Endothelial cell of umbilical vein (primary cell): Measurements from ENCODE around the gene CACNA1F. TPM values are rescaled to one million over a fixed set of nuclear protein-coding genes. Genes with fewer than 3 reads are reported as not detected.

Experiments used
- BruUV-seq: library from RNA; stranded (reverse); fragments of 400-500 nt; replicated peaks from 2 replicates; lab custom pipeline; 2021; lab: Mats Ljungman, UMichigan
- CTCF ChIA-PET: fragments of 300-600, 350-600 bp; sonication (Branson Sonifier 250); formaldehyde crosslinking; loops from one replicate; lab custom pipeline; 2021; ENCODE audit warnings: antibody characterized with exemption, inconsistent platforms; lab: Charles Lee
- POLR2A ChIA-PET: fragments of 300-600, 350-600 bp; sonication (Branson Sonifier 250); formaldehyde crosslinking; loops from one replicate; lab custom pipeline; 2021; ENCODE audit warnings: antibody characterized with exemption, inconsistent platforms; lab: Charles Lee
- DNase-seq: peaks from one replicate; pipeline ENCODE4 v3.0.0-alpha.2; 2011; ENCODE audit warnings: low read depth, low spot score
- FAIRE-seq: peaks from 2 replicates; lab custom pipeline; 2011; peaks lifted over from hg19 to GRCh38; lab: Jason Lieb, UNC
- H2AFZ ChIP-seq: 2 replicates; pipeline ENCODE4 v1.6.0; 2012; ENCODE audit warnings: low read depth, low read length, control low read depth, inconsistent platforms
- H3K27ac ChIP-seq: 2 replicates; pipeline ENCODE4 v1.5.1; 2011; ENCODE audit warnings: low read depth, mild to moderate bottlenecking, control low read depth, low read length, moderate library complexity; ENCODE audit not compliant: insufficient read depth
- H3K27me3 ChIP-seq, 2 experiments: 2 replicates each; pipeline versions ENCODE4 v1.6.0 to v1.6.1; 2011; ENCODE audit warnings: low read length in 2 of 2, mixed read lengths in 1 of 2; ENCODE audit not compliant: control insufficient read depth in 2 of 2, insufficient read depth in 2 of 2
- H3K36me3 ChIP-seq, 2 experiments: 2 replicates in 1 of 2; 3 replicates in 1 of 2; pipeline ENCODE4 v1.5.1; 2011; ENCODE audit warnings: low read length in 2 of 2, mild to moderate bottlenecking in 1 of 2, moderate library complexity in 1 of 2; ENCODE audit not compliant: control insufficient read depth in 2 of 2, insufficient read depth in 2 of 2; ENCODE audit errors: extremely low read depth in 1 of 2
- H3K4me1 ChIP-seq: 3 replicates; pipeline ENCODE4 v1.5.1; 2011; ENCODE audit warnings: mild to moderate bottlenecking, low read length; ENCODE audit not compliant: control insufficient read depth, insufficient read depth; ENCODE audit errors: extremely low read depth
- H3K4me2 ChIP-seq: 2 replicates; pipeline ENCODE4 v1.6.1; 2011; ENCODE audit warnings: low read length, control low read depth, mixed read lengths; ENCODE audit not compliant: insufficient read depth
- H3K4me3 ChIP-seq, 3 experiments: fragments of 200-600 bp in 1 of 3; sonication (generic), shearing (Covaris generic) in 1 of 3; replicated peaks in 1 of 3; 2 replicates each; pipeline ENCODE4 v1.5.1; 2011 to 2016; ENCODE audit warnings: control low read depth in 3 of 3, low read length in 3 of 3, mild to moderate bottlenecking in 2 of 3, inconsistent platforms in 1 of 3, low read depth in 1 of 3, moderate library complexity in 1 of 3; ENCODE audit not compliant: insufficient read depth in 1 of 3
- H3K79me2 ChIP-seq: 2 replicates; pipeline ENCODE4 v1.6.0; 2012; ENCODE audit warnings: low read length, inconsistent platforms; ENCODE audit not compliant: control insufficient read depth, insufficient read depth
- H3K9ac ChIP-seq: replicated peaks from 2 replicates; pipeline ENCODE3; 2011; ENCODE audit warnings: low read length, control low read depth; ENCODE audit not compliant: insufficient read depth; ENCODE audit errors: extremely low read depth
- H3K9me1 ChIP-seq: replicated peaks from 3 replicates; pipeline ENCODE4 v1.6.0; 2011; ENCODE audit warnings: mild to moderate bottlenecking, low read length; ENCODE audit not compliant: control insufficient read depth, insufficient read depth; ENCODE audit errors: extremely low read depth
- H3K9me3 ChIP-seq: replicated peaks from 2 replicates; pipeline ENCODE4 v1.5.1; 2012; ENCODE audit warnings: low read length, inconsistent platforms; ENCODE audit not compliant: control insufficient read depth, insufficient read depth
- H4K20me1 ChIP-seq: replicated peaks from 2 replicates; pipeline ENCODE3; 2011; ENCODE audit warnings: mild to moderate bottlenecking, low read length; ENCODE audit not compliant: control insufficient read depth, insufficient read depth; ENCODE audit errors: extremely low read depth
- EZH2 ChIP-seq: IDR thresholded peaks from 2 replicates; pipeline ENCODE4 v1.6.1; 2012; ENCODE audit warnings: borderline replicate concordance, low read depth, mild to moderate bottlenecking, moderate library complexity, low read length, inconsistent platforms; ENCODE audit not compliant: severe bottlenecking
- FOS ChIP-seq: IDR thresholded peaks from 2 replicates; pipeline ENCODE4 v1.6.1; 2011; ENCODE audit warnings: mild to moderate bottlenecking, low read length, moderate library complexity, borderline replicate concordance; ENCODE audit not compliant: insufficient read depth
- GATA2 ChIP-seq: IDR thresholded peaks from 2 replicates; pipeline ENCODE4 v1.7.0; 2011; ENCODE audit warnings: low read depth, mild to moderate bottlenecking, moderate library complexity, mixed read lengths, low read length; ENCODE audit not compliant: insufficient read length, insufficient read depth
- JUN ChIP-seq: IDR thresholded peaks from 2 replicates; pipeline ENCODE4 v1.6.1; 2011; ENCODE audit warnings: borderline replicate concordance, low read depth; ENCODE audit not compliant: insufficient read length, insufficient read depth
- MYC ChIP-seq: IDR thresholded peaks from one replicate; pipeline ENCODE4 v1.6.1; 2011; ENCODE audit warnings: mild to moderate bottlenecking, low read depth, low read length
- POLR2A ChIP-seq: IDR thresholded peaks from 2 replicates; pipeline ENCODE4 v1.6.1; 2012; ENCODE audit warnings: low read depth, mild to moderate bottlenecking, control low read depth, low read length
- POLR2AphosphoS5 ChIP-seq: IDR thresholded peaks from 2 replicates; pipeline ENCODE4 v1.6.1; 2012; ENCODE audit warnings: low read depth, mild to moderate bottlenecking, control low read depth, low read length, moderate library complexity; ENCODE audit not compliant: insufficient read depth
- dilution Hi-C: fragments of 300-500 bp; cut with MboI; formaldehyde crosslinking; loops from one replicate; pipeline ENCODE4 v1.15.0; 2019; ENCODE audit warnings: low sequenced_read_pairs; ENCODE audit not compliant: extremely low pct_ligation_motif_present
- intact Hi-C: fragments of 100-400 bp; cut with micrococcal nuclease; formaldehyde crosslinking; loops from one replicate; pipeline ENCODE4 v1.10.0; 2022
- polyA plus RNA-seq, 4 experiments: library from polyadenylated mRNA; depleted of rRNA in 3 of 4; stranded (reverse) in 3 of 4; unstranded in 1 of 4; fragments of >200 nt; gene quantifications; 2 replicates each; pipeline versions ENCODE4 v1.2.1 to v1.2.3, GENCODE V29; 2011 to 2012; ENCODE audit warnings: missing spikeins in 1 of 4
- total RNA-seq: library from RNA; stranded (reverse); gene quantifications from 2 replicates; pipeline ENCODE4 v1.2.3, GENCODE V29; 2021
- TF ChIP-seq, protein P1 (sequence below), 2 donors: IDR thresholded peaks; 1 replicate in 1 of 2; 2 replicates in 1 of 2; pipeline ENCODE4 v1.5.1; 2011; ENCODE audit warnings: low read length in 2 of 2, mild to moderate bottlenecking in 2 of 2, moderate library complexity in 2 of 2, control low read depth in 1 of 2, inconsistent platforms in 1 of 2, low read depth in 1 of 2; ENCODE audit not compliant: insufficient read depth in 1 of 2; ENCODE audit errors: extremely low read depth in 1 of 2
- TF ChIP-seq, protein P2 (sequence below): IDR thresholded peaks from 2 replicates; pipeline ENCODE4 v1.6.1; 2011; ENCODE audit not compliant: insufficient read depth, insufficient read length

CACNA1F gene
- total and polyA plus RNA-seq, 2 donors (not counting 3 experiments of a cell fraction or from before 2014, with no cell fraction given): not detected

DNA sequence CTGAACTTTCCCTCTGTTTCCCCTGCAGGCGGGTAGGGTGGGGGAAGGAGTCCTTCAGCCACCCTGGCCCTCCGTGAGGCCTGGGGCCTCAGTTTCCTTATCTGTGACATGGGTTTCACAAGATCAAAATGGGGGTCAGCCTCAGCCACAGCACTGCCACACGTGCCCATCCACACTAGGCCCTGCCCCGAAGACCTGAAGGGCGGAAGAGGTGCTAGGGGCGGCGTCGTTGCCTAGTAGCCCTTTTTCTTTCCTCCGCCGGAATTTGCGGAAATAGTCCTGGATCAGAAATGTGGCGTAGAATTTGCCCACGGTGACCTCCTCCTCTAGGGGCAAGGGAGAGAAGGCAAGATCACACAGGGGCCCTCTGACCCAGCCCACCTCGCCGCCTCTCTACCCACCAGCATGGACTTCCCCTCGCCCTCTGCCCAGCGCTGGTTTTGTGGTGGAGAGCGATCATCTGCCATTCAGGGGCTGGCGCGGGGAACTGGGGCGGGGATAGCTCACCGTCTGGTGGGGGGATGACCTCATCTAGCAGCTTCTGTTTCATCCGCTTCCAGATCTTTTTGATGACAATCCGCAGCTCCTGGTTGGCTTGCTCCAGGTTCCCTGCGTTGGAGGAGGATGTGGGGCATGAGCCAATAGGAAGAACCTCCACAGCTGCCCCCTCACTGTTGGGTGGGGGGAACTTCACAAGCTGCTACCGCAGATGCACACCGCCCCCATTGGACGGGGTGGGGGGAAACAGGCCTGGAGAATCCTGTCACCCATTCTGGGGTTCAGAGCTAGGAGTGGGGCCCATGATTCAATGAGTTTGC is 23.5 kb downstream of the CACNA1F start:
- Histone ChIP-seq H3K4me3 (no peak overlapping the region), H3K4me2 (peak overlapping the region; percentile 17), H3K9me3 (no peaks in the 10 kb centered on the region), H2AFZ (no peak overlapping the region), H3K4me1 (no peaks in the 10 kb centered on the region), H3K79me2 (no peaks in the 10 kb centered on the region), H3K9me1 (no peaks in the 10 kb centered on the region), H3K27ac (no peak overlapping the region), H4K20me1 (no peaks in the 10 kb centered on the region), H3K36me3 (no peaks in the 10 kb centered on the region), H3K27me3 (no peaks in the 10 kb centered on the region), H3K9ac (no peak overlapping the region)
- POLR2A ChIA-PET: no interaction called here
- DNase-seq (no peak), FAIRE-seq (no peak)
- CTCF ChIA-PET: no interaction called here
- dilution Hi-C loops (no loop called here), intact Hi-C loops (no loop called here)
- no TSS peak for BruUV-seq
- no peak for TF ChIP-seq POLR2A
- TF ChIP-seq, protein P1, sequence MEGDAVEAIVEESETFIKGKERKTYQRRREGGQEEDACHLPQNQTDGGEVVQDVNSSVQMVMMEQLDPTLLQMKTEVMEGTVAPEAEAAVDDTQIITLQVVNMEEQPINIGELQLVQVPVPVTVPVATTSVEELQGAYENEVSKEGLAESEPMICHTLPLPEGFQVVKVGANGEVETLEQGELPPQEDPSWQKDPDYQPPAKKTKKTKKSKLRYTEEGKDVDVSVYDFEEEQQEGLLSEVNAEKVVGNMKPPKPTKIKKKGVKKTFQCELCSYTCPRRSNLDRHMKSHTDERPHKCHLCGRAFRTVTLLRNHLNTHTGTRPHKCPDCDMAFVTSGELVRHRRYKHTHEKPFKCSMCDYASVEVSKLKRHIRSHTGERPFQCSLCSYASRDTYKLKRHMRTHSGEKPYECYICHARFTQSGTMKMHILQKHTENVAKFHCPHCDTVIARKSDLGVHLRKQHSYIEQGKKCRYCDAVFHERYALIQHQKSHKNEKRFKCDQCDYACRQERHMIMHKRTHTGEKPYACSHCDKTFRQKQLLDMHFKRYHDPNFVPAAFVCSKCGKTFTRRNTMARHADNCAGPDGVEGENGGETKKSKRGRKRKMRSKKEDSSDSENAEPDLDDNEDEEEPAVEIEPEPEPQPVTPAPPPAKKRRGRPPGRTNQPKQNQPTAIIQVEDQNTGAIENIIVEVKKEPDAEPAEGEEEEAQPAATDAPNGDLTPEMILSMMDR (IDR thresholded peaks at IDR 0.05; ENCODE audit: extremely low read depth in 1 of 2, insufficient read depth in 1 of 2, low read depth in 1 of 2, low read length in 2 of 2): no peak
- TF ChIP-seq FOS: no peak
- no peak for TF ChIP-seq EZH2
- TF ChIP-seq JUN: no peak
- no peak for TF ChIP-seq POLR2AphosphoS5
- no peak for TF ChIP-seq MYC
- TF ChIP-seq GATA2: no peak
- TF ChIP-seq, protein P2, sequence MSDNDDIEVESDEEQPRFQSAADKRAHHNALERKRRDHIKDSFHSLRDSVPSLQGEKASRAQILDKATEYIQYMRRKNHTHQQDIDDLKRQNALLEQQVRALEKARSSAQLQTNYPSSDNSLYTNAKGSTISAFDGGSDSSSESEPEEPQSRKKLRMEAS: no peak
